Liver (tissue), 2 donors: Measurements from ENCODE around the gene APBA2.

Experiments
- CTCF ChIP-seq: fragments of 150-350 bp; IDR thresholded peaks from 2 replicates; pipeline ENCODE4 v1.5.1; 2017; ENCODE audit warnings: improper control_type of control experiment, low read depth, low read length; ENCODE audit not compliant: missing input control
- TF ChIP-seq, protein P1 (sequence below): IDR thresholded peaks from 2 replicates; pipeline ENCODE4 v1.6.1; 2016; ENCODE audit warnings: antibody characterized with exemption, mild to moderate bottlenecking
- donor health status: healthy.

GRCh38 chr15:29088666-29089065, 202.9 kb downstream of the APBA2 start:
- TF ChIP-seq CTCF: no peak
- TF ChIP-seq, protein P1, sequence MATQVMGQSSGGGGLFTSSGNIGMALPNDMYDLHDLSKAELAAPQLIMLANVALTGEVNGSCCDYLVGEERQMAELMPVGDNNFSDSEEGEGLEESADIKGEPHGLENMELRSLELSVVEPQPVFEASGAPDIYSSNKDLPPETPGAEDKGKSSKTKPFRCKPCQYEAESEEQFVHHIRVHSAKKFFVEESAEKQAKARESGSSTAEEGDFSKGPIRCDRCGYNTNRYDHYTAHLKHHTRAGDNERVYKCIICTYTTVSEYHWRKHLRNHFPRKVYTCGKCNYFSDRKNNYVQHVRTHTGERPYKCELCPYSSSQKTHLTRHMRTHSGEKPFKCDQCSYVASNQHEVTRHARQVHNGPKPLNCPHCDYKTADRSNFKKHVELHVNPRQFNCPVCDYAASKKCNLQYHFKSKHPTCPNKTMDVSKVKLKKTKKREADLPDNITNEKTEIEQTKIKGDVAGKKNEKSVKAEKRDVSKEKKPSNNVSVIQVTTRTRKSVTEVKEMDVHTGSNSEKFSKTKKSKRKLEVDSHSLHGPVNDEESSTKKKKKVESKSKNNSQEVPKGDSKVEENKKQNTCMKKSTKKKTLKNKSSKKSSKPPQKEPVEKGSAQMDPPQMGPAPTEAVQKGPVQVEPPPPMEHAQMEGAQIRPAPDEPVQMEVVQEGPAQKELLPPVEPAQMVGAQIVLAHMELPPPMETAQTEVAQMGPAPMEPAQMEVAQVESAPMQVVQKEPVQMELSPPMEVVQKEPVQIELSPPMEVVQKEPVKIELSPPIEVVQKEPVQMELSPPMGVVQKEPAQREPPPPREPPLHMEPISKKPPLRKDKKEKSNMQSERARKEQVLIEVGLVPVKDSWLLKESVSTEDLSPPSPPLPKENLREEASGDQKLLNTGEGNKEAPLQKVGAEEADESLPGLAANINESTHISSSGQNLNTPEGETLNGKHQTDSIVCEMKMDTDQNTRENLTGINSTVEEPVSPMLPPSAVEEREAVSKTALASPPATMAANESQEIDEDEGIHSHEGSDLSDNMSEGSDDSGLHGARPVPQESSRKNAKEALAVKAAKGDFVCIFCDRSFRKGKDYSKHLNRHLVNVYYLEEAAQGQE: no peak
